Measurements from ENCODE around the gene SLC30A9. TPM values are rescaled to one million over a fixed set of nuclear protein-coding genes. Genes with fewer than 3 reads are reported as not detected.

SLC30A9 gene
- total and polyA plus RNA-seq, 2 of the 13 experiments (the other 11 are each of a cell fraction or from before 2014, with no cell fraction given), result 27.5 to 72.8 TPM

DNA sequence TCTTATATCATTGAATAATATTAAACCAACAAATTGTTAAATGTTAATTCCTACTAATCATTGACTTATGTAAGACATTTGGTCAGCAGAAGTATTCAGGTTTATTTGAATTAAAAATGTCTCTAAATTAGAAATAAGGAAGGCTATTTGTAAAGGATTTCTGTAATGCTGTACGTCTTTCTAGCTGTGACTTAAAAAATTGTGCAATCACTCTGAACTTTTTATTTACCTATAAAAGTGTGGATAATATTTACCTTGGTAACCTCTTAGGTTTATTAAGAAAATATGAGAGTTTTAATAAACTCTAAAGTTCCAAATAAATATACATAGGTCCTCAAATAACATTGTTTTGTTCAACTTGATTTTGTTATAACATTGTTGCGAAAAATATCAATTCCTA, 76.9 kb downstream of the SLC30A9 start:
- no peak for ATAC-seq
- intact Hi-C loops (cut with micrococcal nuclease; ENCODE audit: unreplicated experiment) (no loop called here), in situ Hi-C loops (cut with HindIII; ENCODE audit: extremely low pct_ligation_motif_present, low pct_unique_long_range_greater_than_20kb) (no loop called here)
- Histone ChIP-seq H3K4me2 (ENCODE audit: low read depth, low read length) (no peak overlapping the region), H3K79me2 (ENCODE audit: insufficient read depth, low read length) (no peaks in the 10 kb centered on the region), H3K4me1 (ENCODE audit: insufficient read depth, low read length) (no peaks in the 10 kb centered on the region), H2AFZ (ENCODE audit: low read length) (no peak overlapping the region), H3K36me3 (replicated peaks in 1 of 2; ENCODE audit: control insufficient read depth in 1 of 2, insufficient read depth in 2 of 2, low read length in 2 of 2) (peaks cover 3 to 26% of the 10 kb centered on the region in 2 experiments; a peak in 4 of 5 replicates), H3K9me3 (ENCODE audit: low read length) (no peaks in the 10 kb centered on the region), H3K4me3 (replicated peaks in 1 of 3; ENCODE audit: insufficient read depth in 1 of 3, low read depth in 2 of 3, low read length in 3 of 3) (no peak overlapping the region), H3K27me3 (ENCODE audit: control insufficient read depth in 1 of 2, insufficient read depth in 2 of 2, low read length in 2 of 2) (no peaks in the 10 kb centered on the region), H4K20me1 (ENCODE audit: insufficient read depth, low read length) (no peaks in the 10 kb centered on the region), H3K27ac (ENCODE audit: extremely low read length, insufficient read depth, low read length) (no peak overlapping the region), H3K9ac (ENCODE audit: insufficient read depth, low read depth, low read length) (no peak overlapping the region)
- 50% methylated on average over 2 of the region's 2 CpGs for WGBS (ENCODE audit: low lambda C conversion rate)
- TF ChIP-seq, protein P1, sequence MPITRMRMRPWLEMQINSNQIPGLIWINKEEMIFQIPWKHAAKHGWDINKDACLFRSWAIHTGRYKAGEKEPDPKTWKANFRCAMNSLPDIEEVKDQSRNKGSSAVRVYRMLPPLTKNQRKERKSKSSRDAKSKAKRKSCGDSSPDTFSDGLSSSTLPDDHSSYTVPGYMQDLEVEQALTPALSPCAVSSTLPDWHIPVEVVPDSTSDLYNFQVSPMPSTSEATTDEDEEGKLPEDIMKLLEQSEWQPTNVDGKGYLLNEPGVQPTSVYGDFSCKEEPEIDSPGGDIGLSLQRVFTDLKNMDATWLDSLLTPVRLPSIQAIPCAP (CRISPR knock-in tag; IDR thresholded peaks at IDR 0.05; ENCODE audit: low read depth), result no peak
- TF ChIP-seq FOXK1 (CRISPR knock-in tag; IDR thresholded peaks at IDR 0.05; ENCODE audit: borderline replicate concordance, low read depth) (no peak), SIN3A (IDR thresholded peaks at IDR 0.05; ENCODE audit: borderline replicate concordance, low read depth, low read length) (no peak), ZNF512B (CRISPR knock-in tag; IDR thresholded peaks at IDR 0.05; ENCODE audit: borderline replicate concordance) (no peak), CEBPB (IDR thresholded peaks at IDR 0.05; ENCODE audit: borderline replicate concordance, low read depth, low read length) (peak; percentile 18; the same call in 1 of the 2 replicates)
- TF ChIP-seq, protein P2, sequence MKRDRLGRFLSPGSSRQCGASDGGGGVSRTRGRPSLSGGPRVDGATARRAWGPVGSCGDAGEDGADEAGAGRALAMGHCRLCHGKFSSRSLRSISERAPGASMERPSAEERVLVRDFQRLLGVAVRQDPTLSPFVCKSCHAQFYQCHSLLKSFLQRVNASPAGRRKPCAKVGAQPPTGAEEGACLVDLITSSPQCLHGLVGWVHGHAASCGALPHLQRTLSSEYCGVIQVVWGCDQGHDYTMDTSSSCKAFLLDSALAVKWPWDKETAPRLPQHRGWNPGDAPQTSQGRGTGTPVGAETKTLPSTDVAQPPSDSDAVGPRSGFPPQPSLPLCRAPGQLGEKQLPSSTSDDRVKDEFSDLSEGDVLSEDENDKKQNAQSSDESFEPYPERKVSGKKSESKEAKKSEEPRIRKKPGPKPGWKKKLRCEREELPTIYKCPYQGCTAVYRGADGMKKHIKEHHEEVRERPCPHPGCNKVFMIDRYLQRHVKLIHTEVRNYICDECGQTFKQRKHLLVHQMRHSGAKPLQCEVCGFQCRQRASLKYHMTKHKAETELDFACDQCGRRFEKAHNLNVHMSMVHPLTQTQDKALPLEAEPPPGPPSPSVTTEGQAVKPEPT (CRISPR knock-in tag; IDR thresholded peaks at IDR 0.05; ENCODE audit: low read depth), result no peak
- no peak for DNase-seq (ENCODE audit: low spot score)
- no TSS peak for BruUV-seq (replicated peaks)
- FAIRE-seq, result no peak
- ChIA-PET CTCF (ENCODE audit: low intra/inter-chr PET ratio, low total read pairs) (no interaction called here), POLR2A (no interaction called here)

Measured in HepG2 (cell line).